DND-41 (cell line): Measurements from ENCODE around the gene RBMS3.

Experiments
- EZH2 ChIP-seq: IDR thresholded peaks from 3 replicates; pipeline ENCODE4 v1.6.1; 2012; ENCODE audit warnings: borderline replicate concordance, low read depth, mild to moderate bottlenecking, moderate library complexity, low read length, inconsistent platforms; ENCODE audit not compliant: severe bottlenecking
- TF ChIP-seq, protein P1 (sequence below): IDR thresholded peaks from 2 replicates; pipeline ENCODE4 v1.5.1; 2012; ENCODE audit warnings: borderline replicate concordance, low read length, moderate library complexity, mild to moderate bottlenecking; ENCODE audit not compliant: poor library complexity, severe bottlenecking; ENCODE audit errors: extremely low read depth

DNA sequence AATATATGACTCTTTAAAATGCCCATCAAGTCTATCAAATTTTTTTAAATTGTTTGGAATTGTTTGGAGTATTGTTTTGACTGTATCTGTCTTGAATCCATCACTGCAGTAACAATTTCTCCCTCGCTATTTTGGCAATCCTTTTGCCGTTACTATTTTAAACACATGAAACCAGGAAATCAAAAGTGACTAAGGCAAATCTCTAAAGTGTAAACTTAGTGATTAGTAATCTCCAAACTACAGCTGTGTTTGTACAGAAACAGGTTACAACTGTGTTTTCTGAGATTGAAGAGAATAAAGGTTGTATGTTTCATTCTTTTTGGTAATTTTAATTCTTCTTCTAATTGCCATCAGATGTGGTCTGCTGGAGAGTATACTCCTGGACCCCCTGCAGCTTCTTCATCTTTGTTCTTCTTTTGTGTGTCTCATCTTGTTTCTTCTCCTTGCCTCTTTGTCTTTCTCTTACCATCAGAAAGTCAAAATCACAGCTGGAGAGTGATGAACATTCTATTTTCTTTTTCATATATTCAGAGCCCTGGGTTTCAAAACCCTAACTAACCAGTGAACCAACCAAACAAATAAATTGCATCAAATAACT is 465.4 kb downstream of the RBMS3 start:
- TF ChIP-seq, protein P1, sequence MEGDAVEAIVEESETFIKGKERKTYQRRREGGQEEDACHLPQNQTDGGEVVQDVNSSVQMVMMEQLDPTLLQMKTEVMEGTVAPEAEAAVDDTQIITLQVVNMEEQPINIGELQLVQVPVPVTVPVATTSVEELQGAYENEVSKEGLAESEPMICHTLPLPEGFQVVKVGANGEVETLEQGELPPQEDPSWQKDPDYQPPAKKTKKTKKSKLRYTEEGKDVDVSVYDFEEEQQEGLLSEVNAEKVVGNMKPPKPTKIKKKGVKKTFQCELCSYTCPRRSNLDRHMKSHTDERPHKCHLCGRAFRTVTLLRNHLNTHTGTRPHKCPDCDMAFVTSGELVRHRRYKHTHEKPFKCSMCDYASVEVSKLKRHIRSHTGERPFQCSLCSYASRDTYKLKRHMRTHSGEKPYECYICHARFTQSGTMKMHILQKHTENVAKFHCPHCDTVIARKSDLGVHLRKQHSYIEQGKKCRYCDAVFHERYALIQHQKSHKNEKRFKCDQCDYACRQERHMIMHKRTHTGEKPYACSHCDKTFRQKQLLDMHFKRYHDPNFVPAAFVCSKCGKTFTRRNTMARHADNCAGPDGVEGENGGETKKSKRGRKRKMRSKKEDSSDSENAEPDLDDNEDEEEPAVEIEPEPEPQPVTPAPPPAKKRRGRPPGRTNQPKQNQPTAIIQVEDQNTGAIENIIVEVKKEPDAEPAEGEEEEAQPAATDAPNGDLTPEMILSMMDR = no peak
- no peak for TF ChIP-seq EZH2
